A549 (cell line): ENCODE data around the gene SCO1. TPM values are rescaled to one million over a fixed set of nuclear protein-coding genes. Genes with fewer than 3 reads are reported as not detected.
A peak's percentile ranks its signal among the peaks of the same experiment; 100 is the strongest.

Experiments
- ATAC-seq, 2 experiments: fragments of 200-7000 bp in 1 of 2; fragments of >200 bp in 1 of 2; cut with Nextera tagmentation in 1 of 2; cut with Tn5 transposase in 1 of 2; 3 replicates each; pipeline versions ENCODE4 v1.8.0 to v1.9.1; 2018 to 2020; ENCODE audit warnings: mild to moderate bottlenecking in 1 of 2, moderate library complexity in 1 of 2
- CTCF ChIA-PET: fragments of 300-600 bp; sonication (Branson Sonifier 250); formaldehyde crosslinking; extraction: SDS; loops from one replicate; lab custom pipeline; 2021; ENCODE audit warnings: antibody characterized with exemption, inconsistent platforms; lab: Yijun Ruan, JAX
- POLR2A ChIA-PET: fragments of 350-600 bp; formaldehyde crosslinking; extraction: SDS; loops from one replicate; lab custom pipeline; 2021; ENCODE audit warnings: antibody characterized with exemption, inconsistent platforms; lab: Yijun Ruan, JAX
- DNase-seq, 2 experiments: peaks; one replicate each; pipeline versions ENCODE4 v3.0.0 to v3.0.0-alpha.2; 2011 to 2016; ENCODE audit warnings: low read depth in 1 of 2, low spot score in 1 of 2
- FAIRE-seq: peaks from 2 replicates; lab custom pipeline; 2011; peaks lifted over from hg19 to GRCh38; lab: Jason Lieb, UNC
- H3K27ac ChIP-seq, 2 experiments: fragments of >200 bp; sonication (Bioruptor Twin); formaldehyde crosslinking; 3 replicates each; pipeline ENCODE4 v1.5.1; 2016 to 2017
- H3K4me1 ChIP-seq: fragments of >200 bp; sonication (Bioruptor Twin); formaldehyde crosslinking; 3 replicates; pipeline ENCODE4 v1.6.1; 2016
- H3K4me2 ChIP-seq: fragments of >200 bp; sonication (Bioruptor Twin); formaldehyde crosslinking; 3 replicates; pipeline ENCODE4 v1.6.1; 2016
- H3K4me3 ChIP-seq: fragments of >200 bp; sonication (Bioruptor Twin); formaldehyde crosslinking; 3 replicates; pipeline ENCODE4 v1.5.1; 2016
- H3K9me3 ChIP-seq: fragments of >200 bp; sonication (Bioruptor Twin); formaldehyde crosslinking; 3 replicates; pipeline ENCODE4 v1.6.1; 2016
- CTCF ChIP-seq: fragments of >200 bp; sonication (Bioruptor Twin); formaldehyde crosslinking; IDR thresholded peaks from 3 replicates; pipeline ENCODE4 v1.5.1; 2016
- ESRRA ChIP-seq: fragments of 150-350 bp; IDR thresholded peaks from 2 replicates; pipeline ENCODE4 v1.6.1; 2014; ENCODE audit warnings: mild to moderate bottlenecking, low read length, borderline replicate concordance
- FOSB ChIP-seq: fragments of 250-450 bp; sonication (Bioruptor Pico); IDR thresholded peaks from 2 replicates; pipeline ENCODE4 v1.5.0; 2020; ENCODE audit warnings: mild to moderate bottlenecking, moderate library complexity
- FOSL2 ChIP-seq, 2 experiments: fragments of 450-650 bp in 1 of 2; fragments of >200 bp in 1 of 2; sonication (Bioruptor Twin) in 1 of 2; formaldehyde crosslinking; IDR thresholded peaks; 2 replicates each; pipeline versions ENCODE4 v1.5.0 to v1.6.1; 2016 to 2020; ENCODE audit warnings: mild to moderate bottlenecking in 1 of 2, moderate library complexity in 1 of 2
- HOXA7 ChIP-seq: fragments of 250-450 bp; sonication (Bioruptor Pico); IDR thresholded peaks from 2 replicates; pipeline ENCODE4 v1.5.0; 2020; ENCODE audit warnings: mild to moderate bottlenecking, moderate library complexity
- JUN ChIP-seq, 2 experiments: fragments of >200 bp; sonication (Bioruptor Twin); formaldehyde crosslinking; IDR thresholded peaks; 2 replicates in 1 of 2; 3 replicates in 1 of 2; pipeline ENCODE4 v1.6.1; 2016 to 2017
- KDM1A ChIP-seq: fragments of 200-600 bp; sonication (generic); IDR thresholded peaks from 2 replicates; pipeline ENCODE4 v1.6.1; 2016; ENCODE audit warnings: low read depth, mild to moderate bottlenecking
- KDM5A ChIP-seq: fragments of 200-600 bp; sonication (generic); IDR thresholded peaks from 2 replicates; pipeline ENCODE4 v1.6.1; 2016; ENCODE audit warnings: antibody characterized with exemption, mild to moderate bottlenecking
- MAZ ChIP-seq: fragments of 150-350 bp; IDR thresholded peaks from 2 replicates; pipeline ENCODE4 v1.6.1; 2014; ENCODE audit warnings: antibody characterized with exemption, low read depth, low read length, borderline replicate concordance
- POLR2A ChIP-seq: IDR thresholded peaks from 2 replicates; pipeline ENCODE4 v1.6.1; 2012; ENCODE audit warnings: mild to moderate bottlenecking, low read length
- RAD21 ChIP-seq, 2 experiments: fragments of >200 bp in 1 of 2; sonication (Bioruptor Twin) in 1 of 2; formaldehyde crosslinking in 1 of 2; IDR thresholded peaks in 1 of 2; conservative IDR thresholded peaks in 1 of 2; 2 replicates in 1 of 2; 3 replicates in 1 of 2; pipeline ENCODE4 v1.6.1; 2012 to 2018; ENCODE audit warnings: inconsistent platforms in 1 of 2
- RARB ChIP-seq: fragments of 250-450 bp; sonication (Bioruptor Pico); IDR thresholded peaks from 2 replicates; pipeline ENCODE4 v1.8.0; 2021; ENCODE audit warnings: mild to moderate bottlenecking, moderate library complexity
- RCOR1 ChIP-seq: fragments of 150-350 bp; IDR thresholded peaks from 2 replicates; pipeline ENCODE4 v1.6.1; 2014; ENCODE audit warnings: antibody characterized with exemption, low read length, low read depth
- RNF2 ChIP-seq: fragments of 200-600 bp; sonication (generic); IDR thresholded peaks from 2 replicates; pipeline ENCODE4 v1.6.1; 2016; ENCODE audit warnings: low read depth, mild to moderate bottlenecking, antibody characterized with exemption, moderate library complexity, borderline replicate concordance
- SREBF2 ChIP-seq: fragments of 450-650 bp; IDR thresholded peaks from 2 replicates; pipeline ENCODE4 v1.6.1; 2014; ENCODE audit warnings: mild to moderate bottlenecking, moderate library complexity
- WGBS: methylation state at CpG from one replicate; pipeline ENCODE4 v1.1.6; 2017; ENCODE audit errors: missing lambda C conversion rate; 5-methylcytosine and 5-hydroxymethylcytosine counted together
- polyA plus RNA-seq, 4 experiments: library from polyadenylated mRNA; depleted of rRNA in 3 of 4; stranded (reverse); fragments of >200 nt; fragmentation: RNase III in 1 of 4; extraction: RNeasy Plus Mini Kit Qiagen cat#74134 plus additional on column Dnase treatment in 1 of 4; gene quantifications; 2 replicates in 3 of 4; 3 replicates in 1 of 4; pipeline ENCODE4 v1.2.3, GENCODE V29; 2011 to 2017

Gene SCO1
- polyA plus RNA-seq, 2 of the 4 experiments (the other 2 are of a cell fraction): 52.2 to 55.8 TPM

- ChIA-PET CTCF (interaction anchor here (0.8 to 3.0 kb wide), 13 partner anchors 8 to 53 kb away, joined by 3 to 15 read pairs (median 3); no protein-coding TSS in a partner anchor), POLR2A (interaction anchor here (0.5 kb wide), 1 partner anchor 1255 kb away, joined by 5 read pairs; no protein-coding TSS in a partner anchor)
- Histone ChIP-seq H3K4me3 (no peak overlapping the region), H3K4me2 (no peak overlapping the region), H3K27ac (no peak overlapping the region), H3K4me1 (no peaks in the 10 kb centered on the region), H3K9me3 (no peaks in the 10 kb centered on the region)
- TF ChIP-seq RAD21 (conservative IDR thresholded peaks at IDR 0.05 in 1 of 2, IDR thresholded peaks at IDR 0.05 in 1 of 2): peak in 1 of 2 experiments; percentile 13; a peak in 1 of 5 replicates
- TF ChIP-seq FOSL2 (IDR thresholded peaks at IDR 0.05): no peak
- no peak for TF ChIP-seq FOSL2 (CRISPR knock-in tag; IDR thresholded peaks at IDR 0.05)
- no peak for TF ChIP-seq RCOR1
- peak; percentile 60 for TF ChIP-seq CTCF
- DNase-seq: peak; percentile 21 to 56
- no peak for FAIRE-seq
- WGBS: 78% methylated on average over 2 of the region's 2 CpGs
- peak in 1 of 2 experiments; percentile 48; a peak in 1 of 6 replicates for ATAC-seq
Observed at GRCh38 chr17:10683853-10684252, 13.5 kb downstream of the SCO1 start.

- no peak for TF ChIP-seq KDM5A
- no peaks in the 10 kb centered on the region for H3K4me1 ChIP-seq
- H3K9me3 ChIP-seq: no peaks in the 10 kb centered on the region
- FAIRE-seq: no peak
- no peak overlapping the region for H3K4me3 ChIP-seq
- ATAC-seq: no peak
- H3K27ac ChIP-seq: no peak overlapping the region
- no peak overlapping the region for H3K4me2 ChIP-seq
- WGBS: 88% methylated on average over 7 of the region's 7 CpGs
- no peak for DNase-seq
- POLR2A ChIA-PET: no interaction called here
- CTCF ChIA-PET: interaction anchor here (3.0 kb wide), 1 partner anchor 35 kb away, joined by 15 read pairs; no protein-coding TSS in a partner anchor
Observed at GRCh38 chr17:10681866-10682446, 15.4 kb downstream of the SCO1 start.

GRCh38 chr17:10674704-10675103, 22.6 kb downstream of the SCO1 start:
- Histone ChIP-seq H3K9me3 (no peaks in the 10 kb centered on the region), H3K27ac (no peak overlapping the region), H3K4me3 (no peak overlapping the region), H3K4me2 (no peak overlapping the region), H3K4me1 (no peaks in the 10 kb centered on the region)
- 89% methylated on average over 4 of the region's 4 CpGs for WGBS
- ATAC-seq (no peak; a peak in 1 of 6 replicates), DNase-seq (no peak), FAIRE-seq (no peak)
- ChIA-PET CTCF (interaction anchor here (0.6 to 6.7 kb wide), 8 partner anchors 9 to 170 kb away, joined by 3 to 37 read pairs (median 4); no protein-coding TSS in a partner anchor), POLR2A (interaction anchor here (1.0 kb wide), 1 partner anchor 1323 kb away, joined by 3 read pairs; the partner anchor contains the start of gene ZNF18)
- TF ChIP-seq JUN (IDR thresholded peaks at IDR 0.05) (no peak), FOSB (no peak), HOXA7 (CRISPR knock-in tag) (no peak), RARB (CRISPR knock-in tag) (no peak), SREBF2 (no peak), RNF2 (no peak), RCOR1 (no peak), KDM1A (no peak), POLR2A (no peak)

GRCh38 chr17:10673312-10673711, 24.0 kb downstream of the SCO1 start:
- POLR2A ChIA-PET: interaction anchor here (0.7 kb wide), 1 partner anchor 1025 kb away, joined by 4 read pairs; no protein-coding TSS in a partner anchor
- CTCF ChIA-PET: interaction anchor here (1.4 to 6.7 kb wide), 3 partner anchors 10 to 56 kb away, joined by 4 to 37 read pairs (median 15); no protein-coding TSS in a partner anchor
- H3K4me1 ChIP-seq: no peaks in the 10 kb centered on the region
- TF ChIP-seq MAZ (no peak), ESRRA (no peak)
- H3K9me3 ChIP-seq: no peaks in the 10 kb centered on the region
- H3K27ac ChIP-seq: no peak overlapping the region
- FAIRE-seq (no peak), ATAC-seq (no peak), DNase-seq (no peak)
- WGBS: 93% methylated on average over 12 of the region's 12 CpGs
- H3K4me3 ChIP-seq: no peak overlapping the region
- no peak overlapping the region for H3K4me2 ChIP-seq
